ENCODE results near the gene AQP6.
"Not testable (repeated sequence)": the region's sequence is repeated elsewhere in the genome, so short reads cannot be mapped to it uniquely, and the experiment has no call there.

The AQP6 gene

DNA sequence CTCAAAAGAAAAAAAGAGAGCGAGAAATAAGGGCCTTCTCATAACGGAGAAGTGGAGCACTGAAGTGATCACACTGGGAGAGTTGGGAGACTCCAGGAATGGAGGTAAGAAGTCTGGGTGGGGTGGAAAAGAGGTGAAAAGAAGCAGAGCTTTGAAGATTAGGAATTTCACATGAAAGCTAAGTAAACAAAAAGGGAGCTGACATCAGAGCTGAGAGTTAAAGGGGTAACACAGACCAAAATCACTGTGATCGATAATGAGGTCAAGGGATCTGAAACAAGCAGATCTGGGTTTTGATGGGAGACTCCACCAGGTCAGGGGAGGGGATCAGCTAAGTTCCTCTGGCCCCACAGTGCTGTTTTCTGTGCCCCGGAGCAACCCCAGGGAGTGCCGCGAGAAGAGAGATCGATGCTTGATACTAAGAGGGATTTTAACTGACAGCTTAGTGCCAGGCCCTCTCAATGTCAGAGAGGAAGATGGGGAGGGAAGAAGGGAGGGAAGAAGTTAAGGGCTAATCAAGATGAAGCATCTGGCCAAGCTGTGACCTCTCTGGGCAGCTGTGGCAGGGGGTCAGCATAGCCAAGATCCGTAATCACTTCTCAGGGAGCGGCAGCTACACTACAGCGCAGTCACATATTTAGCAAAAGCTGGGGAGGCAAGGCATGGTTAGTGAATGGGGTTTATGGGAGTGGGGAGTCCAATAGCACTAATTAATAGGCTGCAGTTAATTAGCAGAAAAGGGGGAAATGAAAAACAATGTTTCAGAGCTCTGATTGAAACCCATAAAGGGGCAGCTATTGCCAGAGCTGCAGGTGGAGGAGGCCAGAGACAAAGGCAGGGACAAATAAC, 8.0 kb downstream of the AQP6 start:
- ATAC-seq (replicated peaks) = no peak
- peaks cover 3 to 7% of the 10 kb centered on the region in 2 donors for H3K4me1 Mint-ChIP-seq

DNA sequence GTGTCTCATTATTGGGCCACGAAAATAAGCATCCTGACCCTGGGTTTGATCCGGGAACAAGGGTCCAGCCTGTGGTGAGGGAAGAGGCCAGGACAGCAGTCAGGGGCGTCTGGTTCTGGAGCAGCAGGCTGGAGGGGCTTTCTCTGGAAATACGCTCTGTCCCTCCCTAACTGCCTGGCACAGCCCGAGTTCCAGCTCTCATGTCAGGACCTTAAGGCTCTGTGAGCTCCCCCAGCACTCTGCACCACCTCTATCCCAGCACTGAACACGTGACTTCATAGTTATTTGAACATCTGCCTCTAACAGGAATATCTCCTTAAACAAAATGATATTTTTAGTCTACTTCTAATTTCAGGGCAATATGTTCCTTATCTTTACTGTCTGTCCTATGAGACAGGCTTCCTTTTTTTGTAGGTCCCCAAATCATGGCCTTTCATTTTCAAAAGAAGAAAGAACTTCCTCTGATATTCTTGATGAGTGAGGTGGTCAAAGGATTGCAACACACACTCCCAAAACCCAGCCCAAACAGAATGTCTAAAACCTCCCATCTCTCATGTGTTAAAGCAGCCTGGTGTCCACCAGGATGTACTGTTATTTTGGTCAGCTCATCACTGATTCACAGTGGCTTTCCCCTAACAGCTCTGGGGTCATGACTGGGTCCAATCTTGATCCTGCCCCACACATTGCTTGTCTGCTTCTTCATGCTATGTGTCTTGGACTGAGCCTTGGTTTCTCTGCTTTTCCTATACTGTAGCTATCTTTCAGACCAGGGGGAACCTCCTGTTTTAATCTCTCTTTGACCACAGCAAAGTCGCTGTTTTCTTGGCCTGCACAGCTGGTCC, 9.7 kb downstream of the AQP6 start:
- Mint-ChIP-seq H3K4me1 (peaks cover 3 to 15% of the 10 kb centered on the region in 2 donors), H3K27ac (peak overlapping the region; percentile 22), H3K27me3 (no peaks in the 10 kb centered on the region), H3K9me3 (peaks cover 2 to 4% of the 10 kb centered on the region in 2 donors), H3K36me3 (peaks cover 6 to 10% of the 10 kb centered on the region in 2 donors), H3K4me3 (no peak overlapping the region)
- ATAC-seq (replicated peaks) (no peak), DNase-seq (no peak)

More for the DNA sequence above, 8.0 kb downstream of the AQP6 start:
- no peak overlapping the region for H3K27ac Mint-ChIP-seq
- H3K27me3 Mint-ChIP-seq = no peaks in the 10 kb centered on the region
- H3K4me3 Mint-ChIP-seq = no peak overlapping the region
- DNase-seq = no peak
- H3K9me3 Mint-ChIP-seq = no peaks in the 10 kb centered on the region
- H3K36me3 Mint-ChIP-seq = peaks cover 0 to 1% of the 10 kb centered on the region in 2 donors

DNA sequence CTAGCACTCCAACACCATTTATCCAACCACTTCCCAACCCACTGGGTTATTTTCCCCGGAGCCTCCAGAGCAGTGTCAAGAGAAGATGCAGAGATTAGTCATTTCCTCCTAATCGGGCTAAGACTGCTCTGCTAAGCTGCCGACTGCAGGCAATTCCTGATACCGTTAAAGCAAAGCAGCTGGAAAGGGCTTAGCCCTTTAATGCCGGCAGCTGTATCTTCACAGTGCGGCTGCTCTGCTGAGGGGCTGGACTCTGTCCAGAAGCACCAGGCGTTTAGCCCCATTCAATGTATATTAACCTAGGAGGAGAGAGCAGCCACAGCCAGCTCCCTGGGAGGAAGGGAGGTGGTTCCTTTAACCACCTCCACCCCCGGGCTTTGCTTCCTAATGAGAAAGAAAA, 11.1 kb downstream of the AQP6 start:
- DNase-seq = no peak

DNA sequence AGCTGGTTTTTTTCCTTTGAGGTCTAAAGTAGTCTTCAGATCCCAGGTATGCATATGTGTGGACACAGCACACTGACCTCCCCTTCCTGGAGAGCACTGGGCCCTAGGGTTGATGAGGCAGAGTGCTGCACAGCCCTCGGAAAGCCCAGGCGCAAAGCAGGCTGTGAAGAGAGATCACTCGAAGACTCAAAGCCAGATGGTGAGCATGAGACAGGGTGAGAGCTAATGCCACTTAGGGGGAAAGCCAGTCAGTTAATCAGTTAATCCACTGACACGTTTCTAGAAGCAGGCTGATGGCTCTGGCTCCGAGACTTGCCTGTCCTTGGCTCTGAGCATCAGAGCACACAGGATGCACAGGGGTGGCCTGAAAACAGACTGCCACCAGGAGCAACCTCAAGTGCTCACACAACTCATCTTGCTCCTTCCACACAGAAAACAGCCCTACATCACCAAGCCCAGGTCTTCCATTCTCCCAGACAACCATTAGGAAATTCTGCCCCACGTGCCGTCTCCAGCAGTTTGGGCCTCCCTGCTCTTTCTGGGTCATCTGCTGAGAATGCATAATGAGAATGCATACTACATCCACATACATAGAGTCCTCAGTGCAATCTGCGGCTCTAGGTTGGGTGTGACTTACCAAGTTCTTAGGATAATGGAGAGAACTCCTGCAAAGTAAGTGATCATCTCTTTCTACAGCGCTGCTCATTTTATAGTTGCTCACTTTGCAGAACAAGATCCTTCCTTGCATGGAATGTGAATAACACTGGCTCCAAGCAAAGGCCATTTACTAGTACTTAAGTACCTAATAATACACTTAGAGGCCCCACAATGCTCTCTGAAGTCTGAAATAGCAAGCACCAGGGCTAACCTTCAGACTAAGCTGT, 12.0 kb downstream of the AQP6 start:
- H3K27me3 Mint-ChIP-seq = no peaks in the 10 kb centered on the region
- peaks cover 3 to 15% of the 10 kb centered on the region in 2 donors for H3K4me1 Mint-ChIP-seq
- DNase-seq (no peak), ATAC-seq (replicated peaks) (no peak)
- H3K27ac Mint-ChIP-seq = no peak overlapping the region
- peaks cover 2 to 4% of the 10 kb centered on the region in 2 donors for H3K9me3 Mint-ChIP-seq
- H3K36me3 Mint-ChIP-seq = peaks cover 13 to 19% of the 10 kb centered on the region in 2 donors
- no peak overlapping the region for H3K4me3 Mint-ChIP-seq

More for the DNA sequence above, 11.1 kb downstream of the AQP6 start:
- no peaks in the 10 kb centered on the region for H3K27me3 Mint-ChIP-seq
- peaks cover 2 to 4% of the 10 kb centered on the region in 2 donors for H3K9me3 Mint-ChIP-seq
- H3K4me1 Mint-ChIP-seq = peaks cover 3 to 15% of the 10 kb centered on the region in 2 donors
- H3K4me3 Mint-ChIP-seq = no peak overlapping the region
- ATAC-seq (replicated peaks) = no peak
- H3K36me3 Mint-ChIP-seq = peaks cover 8 to 14% of the 10 kb centered on the region in 2 donors
- no peak overlapping the region for H3K27ac Mint-ChIP-seq

DNA sequence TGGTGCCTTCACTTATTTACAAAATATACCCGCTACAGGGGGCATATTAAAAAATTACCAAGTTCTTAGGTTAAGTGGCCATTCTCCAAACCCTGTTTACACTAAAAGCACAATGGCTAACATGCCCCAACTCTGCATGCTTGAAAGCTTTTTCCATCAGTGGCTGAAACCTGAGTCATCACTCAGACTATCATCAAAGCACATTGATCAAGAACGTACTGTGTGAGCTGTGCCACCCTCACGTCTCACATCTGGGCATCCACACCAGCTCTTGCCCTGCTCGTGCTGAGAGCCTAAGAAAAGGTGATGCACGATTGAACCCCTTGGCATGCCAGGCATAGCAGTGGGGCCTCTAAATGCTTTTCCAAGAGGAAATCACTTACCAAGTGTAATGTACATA, 13.2 kb downstream of the AQP6 start:
- Mint-ChIP-seq H3K36me3 (peaks cover 17 to 22% of the 10 kb centered on the region in 2 donors), H3K9me3 (peaks cover 2 to 4% of the 10 kb centered on the region in 2 donors), H3K4me3 (no peak overlapping the region), H3K27ac (no peak overlapping the region), H3K27me3 (no peaks in the 10 kb centered on the region), H3K4me1 (peaks cover 3 to 15% of the 10 kb centered on the region in 2 donors)
- ATAC-seq (replicated peaks) = peak; percentile 65 to 68
- no peak for DNase-seq

DNA sequence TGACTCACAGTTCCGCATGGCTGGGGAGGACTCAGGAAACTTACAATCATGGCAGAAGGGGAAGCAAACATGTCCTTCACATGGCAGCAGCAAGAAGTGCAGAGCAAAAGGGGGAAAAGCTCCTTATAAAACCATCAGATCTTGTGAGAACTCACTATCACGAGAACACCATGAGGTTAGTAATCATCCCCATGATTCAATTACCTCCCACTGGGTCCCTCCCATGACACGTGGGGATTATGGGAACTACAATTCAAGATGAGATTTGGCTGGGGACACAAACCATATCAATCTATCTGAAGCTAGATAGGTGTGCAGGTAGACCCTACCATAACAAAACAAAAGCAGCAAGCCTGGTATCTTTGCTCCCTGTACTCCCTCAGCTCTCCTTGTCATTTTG, 13.7 kb downstream of the AQP6 start:
- not testable (repeated sequence) for H3K27ac Mint-ChIP-seq; ATAC-seq (replicated peaks); DNase-seq; H3K27me3 Mint-ChIP-seq; H3K9me3 Mint-ChIP-seq; H3K4me3 Mint-ChIP-seq
- Mint-ChIP-seq H3K4me1 (peaks cover 3 to 15% of the 10 kb centered on the region in 2 donors), H3K36me3 (peaks cover 17 to 22% of the 10 kb centered on the region in 2 donors)

DNA sequence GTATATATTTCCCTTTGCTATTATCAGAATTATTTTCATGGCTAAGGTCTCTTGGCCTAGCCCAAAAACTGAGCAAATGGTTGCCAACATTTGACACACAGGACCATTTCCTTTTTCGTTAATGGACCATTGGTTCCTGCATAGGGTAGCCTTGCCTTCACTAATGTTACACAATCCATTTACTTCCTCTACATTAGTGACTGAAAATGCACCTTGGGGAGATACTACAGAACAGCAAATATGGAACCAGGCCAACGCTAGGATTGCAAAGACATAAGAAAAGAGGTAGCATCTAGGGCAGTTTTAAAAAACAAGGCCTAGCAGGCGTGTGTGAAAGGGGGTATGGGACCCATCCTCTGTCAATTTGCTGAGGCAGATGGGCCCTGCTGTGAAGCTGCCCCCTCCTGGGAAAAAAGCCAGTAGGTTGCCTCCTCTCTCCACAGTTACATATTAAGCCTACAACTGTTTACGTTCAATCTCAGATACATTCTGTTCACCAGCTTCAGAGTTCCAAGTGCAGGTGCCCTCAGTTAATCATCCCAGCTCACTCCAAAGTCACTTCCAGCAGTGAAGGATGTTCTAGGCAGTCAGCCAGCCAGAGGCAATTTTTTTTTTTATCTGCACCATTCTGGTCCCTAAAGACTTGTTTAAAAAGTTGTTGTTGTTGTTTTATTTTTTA, 15.0 kb downstream of the AQP6 start:
- DNase-seq (no peak), ATAC-seq (replicated peaks) (no peak)
- Mint-ChIP-seq H3K27ac (no peak overlapping the region), H3K4me3 (no peak overlapping the region), H3K4me1 (peaks cover 3 to 15% of the 10 kb centered on the region in 2 donors), H3K9me3 (peaks cover 2 to 4% of the 10 kb centered on the region in 2 donors), H3K27me3 (no peaks in the 10 kb centered on the region), H3K36me3 (peaks cover 17 to 31% of the 10 kb centered on the region in 2 donors)

DNA sequence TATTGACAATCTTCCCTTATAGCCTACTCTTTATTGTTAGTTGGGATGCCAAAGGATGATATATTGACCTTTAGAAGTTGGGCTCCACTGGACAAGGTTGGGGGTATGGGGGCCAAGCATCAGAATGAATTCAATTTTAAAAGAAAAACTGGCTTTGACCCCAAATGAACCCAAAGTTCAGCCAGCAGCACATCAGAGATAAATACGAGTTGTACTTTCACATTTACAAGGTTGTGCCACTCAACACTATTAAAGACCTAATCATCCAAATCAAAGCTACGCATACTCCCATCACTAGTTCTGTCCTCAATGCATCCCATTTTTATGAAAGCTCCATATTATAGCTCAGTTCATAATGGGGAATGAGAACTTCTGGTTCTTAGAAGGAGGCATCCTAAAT, 16.7 kb downstream of the AQP6 start:
- H3K27ac Mint-ChIP-seq; H3K9me3 Mint-ChIP-seq; H3K4me3 Mint-ChIP-seq; H3K27me3 Mint-ChIP-seq; DNase-seq; ATAC-seq (replicated peaks): not testable (repeated sequence)
- Mint-ChIP-seq H3K36me3 (peaks cover 27 to 41% of the 10 kb centered on the region in 2 donors), H3K4me1 (peaks cover 3 to 15% of the 10 kb centered on the region in 2 donors)

DNA sequence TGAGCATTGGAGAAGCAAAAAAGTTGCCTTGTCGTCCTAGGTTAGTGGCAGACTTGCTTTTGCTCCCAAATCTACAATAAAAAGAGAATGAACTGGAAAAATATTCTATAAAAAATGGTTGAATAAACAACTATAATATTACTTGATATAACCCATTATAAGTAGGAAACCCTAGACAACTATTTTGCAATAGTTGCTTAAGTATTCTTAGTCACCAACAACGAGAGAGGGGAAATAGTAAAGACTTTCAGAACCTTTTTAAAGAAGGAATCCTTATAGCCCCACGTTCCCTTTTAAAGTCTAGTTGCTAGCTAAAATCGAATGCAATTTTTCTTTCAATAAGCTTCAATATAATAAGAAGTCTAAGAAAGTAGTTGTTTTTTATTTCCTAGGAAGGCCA, 17.5 kb downstream of the AQP6 start:
- ATAC-seq (replicated peaks) (no peak), DNase-seq (no peak)
- H3K4me1 Mint-ChIP-seq = peaks cover 2 to 12% of the 10 kb centered on the region in 2 donors
- no peaks in the 10 kb centered on the region for H3K27me3 Mint-ChIP-seq
- H3K27ac Mint-ChIP-seq = no peak overlapping the region
- H3K9me3 Mint-ChIP-seq = peaks cover 2 to 4% of the 10 kb centered on the region in 2 donors
- H3K4me3 Mint-ChIP-seq = no peak overlapping the region
- peaks cover 34 to 48% of the 10 kb centered on the region in 2 donors for H3K36me3 Mint-ChIP-seq

DNA sequence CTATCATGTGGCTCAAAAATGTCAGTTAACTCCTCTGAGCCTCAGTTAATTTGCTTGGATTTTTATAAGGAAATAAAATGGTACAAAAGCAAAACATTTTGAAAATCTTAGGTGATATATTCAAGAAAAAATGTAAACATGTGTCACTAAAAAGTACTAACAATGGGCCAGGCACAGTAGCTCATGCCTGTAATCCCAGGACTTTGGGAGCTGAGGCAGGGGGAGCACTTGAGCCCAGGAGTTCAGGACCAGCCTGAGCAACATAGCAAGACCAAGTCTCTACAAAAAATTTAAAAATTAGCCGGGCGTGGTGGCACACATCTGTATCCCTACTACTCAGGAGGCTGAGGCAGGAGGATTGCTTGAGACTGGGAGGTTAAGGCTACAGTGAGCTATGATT, 25.7 kb downstream of the AQP6 start:
- H3K9me3 Mint-ChIP-seq = no peaks in the 10 kb centered on the region
- ATAC-seq (replicated peaks) (no peak), DNase-seq (no peak)
- no peaks in the 10 kb centered on the region for H3K27me3 Mint-ChIP-seq
- H3K4me3 Mint-ChIP-seq = no peak overlapping the region
- no peak overlapping the region for H3K27ac Mint-ChIP-seq
- peaks cover 32 to 33% of the 10 kb centered on the region in 2 donors for H3K36me3 Mint-ChIP-seq
- H3K4me1 Mint-ChIP-seq = no peaks in the 10 kb centered on the region

DNA sequence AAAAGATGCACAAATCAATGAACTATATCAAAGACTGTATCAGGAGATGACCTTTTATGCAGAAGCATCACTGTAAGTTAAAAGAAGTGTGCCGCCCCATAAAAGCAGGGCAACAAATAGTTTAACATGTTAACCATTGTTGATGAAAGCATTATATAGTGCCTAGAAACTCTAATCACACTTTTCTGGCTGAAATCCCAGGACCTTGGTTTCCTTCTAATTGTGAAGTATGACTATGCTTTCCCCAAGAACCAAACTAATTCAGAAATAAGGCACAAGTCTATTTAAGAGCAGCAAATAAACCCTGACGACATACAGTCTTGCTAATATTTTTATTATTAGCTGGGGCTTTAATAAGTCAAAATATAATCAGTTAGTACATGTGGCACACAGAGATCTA, 30.8 kb downstream of the AQP6 start:
- Mint-ChIP-seq H3K9me3 (no peaks in the 10 kb centered on the region), H3K4me1 (peaks cover 2 to 6% of the 10 kb centered on the region in 2 donors), H3K36me3 (peaks cover 10% of the 10 kb centered on the region in 2 donors), H3K4me3 (no peak overlapping the region), H3K27ac (no peak overlapping the region), H3K27me3 (no peaks in the 10 kb centered on the region)
- DNase-seq (no peak), ATAC-seq (replicated peaks) (no peak)

DNA sequence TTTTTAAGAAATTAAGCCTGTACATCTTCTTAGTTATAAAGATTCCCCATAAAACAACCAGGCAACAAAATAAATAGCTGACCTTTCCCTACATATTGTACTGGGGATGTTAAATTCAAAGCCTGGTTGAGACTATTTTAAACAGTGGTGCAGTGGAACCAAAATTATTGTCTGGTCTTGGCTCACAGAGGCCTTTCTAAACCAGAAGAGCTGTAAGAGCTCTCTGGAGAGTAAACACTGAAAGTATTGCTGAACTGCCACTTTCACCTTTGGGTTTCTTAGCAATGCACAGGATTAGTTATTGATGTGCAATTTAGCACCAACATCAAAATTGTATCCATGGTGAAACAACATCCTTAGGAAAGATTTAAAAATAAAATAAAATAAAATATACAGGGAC, 31.9 kb downstream of the AQP6 start:
- H3K36me3 Mint-ChIP-seq = peaks cover 11 to 12% of the 10 kb centered on the region in 2 donors
- no peak overlapping the region for H3K27ac Mint-ChIP-seq
- no peaks in the 10 kb centered on the region for H3K9me3 Mint-ChIP-seq
- ATAC-seq (replicated peaks) (no peak), DNase-seq (no peak)
- peaks cover 2 to 6% of the 10 kb centered on the region in 2 donors for H3K4me1 Mint-ChIP-seq
- no peak overlapping the region for H3K4me3 Mint-ChIP-seq
- H3K27me3 Mint-ChIP-seq = no peaks in the 10 kb centered on the region

DNA sequence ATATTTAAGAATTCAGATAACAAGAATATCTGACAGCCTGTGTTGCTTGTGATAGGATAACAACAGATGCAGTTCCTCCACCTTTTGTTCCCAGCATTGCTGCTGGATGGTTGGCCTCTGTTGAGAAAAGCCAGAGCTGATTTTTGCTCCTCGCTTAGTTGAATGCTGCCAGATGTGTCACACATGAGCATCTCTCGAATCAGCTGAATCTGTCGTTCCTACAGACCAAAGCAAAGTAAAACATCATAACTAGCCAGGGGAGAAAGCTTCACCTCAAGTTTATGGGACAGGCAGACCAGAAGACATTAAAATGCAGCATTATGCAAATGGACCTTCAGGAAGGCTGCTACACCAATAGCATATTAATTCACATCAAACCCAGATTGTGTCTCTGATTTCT, 32.4 kb downstream of the AQP6 start:
- Mint-ChIP-seq H3K27ac (no peak overlapping the region), H3K36me3 (peaks cover 12 to 13% of the 10 kb centered on the region in 2 donors), H3K9me3 (no peaks in the 10 kb centered on the region), H3K4me1 (peaks cover 2 to 6% of the 10 kb centered on the region in 2 donors), H3K27me3 (no peaks in the 10 kb centered on the region), H3K4me3 (no peak overlapping the region)
- DNase-seq (no peak), ATAC-seq (replicated peaks) (no peak)
